HEK293T (cell line): ENCODE data around the gene CUX1.

Experiments
- CTCF ChIA-PET: fragments of 350-600 bp; formaldehyde crosslinking; extraction: SDS; loops from one replicate; lab custom pipeline; 2021; ENCODE audit warnings: antibody characterized with exemption, inconsistent platforms; lab: Yijun Ruan, JAX
- POLR2A ChIA-PET: fragments of 350-600 bp; formaldehyde crosslinking; extraction: SDS; loops from one replicate; lab custom pipeline; 2020; ENCODE audit warnings: antibody characterized with exemption, inconsistent platforms; lab: Yijun Ruan, JAX
- DNase-seq: peaks from one replicate; pipeline ENCODE4 v3.0.0; 2012; ENCODE audit warnings: mixed read lengths; ENCODE audit errors: extremely low spot score
- ARNT ChIP-seq: fragments of 450-650 bp; IDR thresholded peaks from 2 replicates; pipeline ENCODE4 v1.6.1; 2017; ENCODE audit warnings: mild to moderate bottlenecking
- BHLHE40 ChIP-seq: fragments of 450-650 bp; IDR thresholded peaks from 2 replicates; pipeline ENCODE4 v1.6.1; 2016; ENCODE audit warnings: mild to moderate bottlenecking, moderate library complexity, borderline replicate concordance
- CTBP1 ChIP-seq: fragments of 450-650 bp; IDR thresholded peaks from 2 replicates; pipeline ENCODE4 v1.6.1; 2016; ENCODE audit warnings: borderline replicate concordance
- ELF4 ChIP-seq: fragments of 450-650 bp; IDR thresholded peaks from 2 replicates; pipeline ENCODE4 v1.6.1; 2017; ENCODE audit warnings: antibody characterized with exemption
- FOXA1 ChIP-seq: fragments of 450-650 bp; IDR thresholded peaks from 2 replicates; pipeline ENCODE4 v1.6.1; 2016; ENCODE audit warnings: mild to moderate bottlenecking
- FOXK2 ChIP-seq: fragments of 450-650 bp; IDR thresholded peaks from 2 replicates; pipeline ENCODE4 v1.6.1; 2016; ENCODE audit warnings: mild to moderate bottlenecking
- FOXM1 ChIP-seq: fragments of 450-650 bp; IDR thresholded peaks from 2 replicates; pipeline ENCODE4 v1.6.1; 2017; ENCODE audit warnings: mild to moderate bottlenecking, borderline replicate concordance
- HDGF ChIP-seq: fragments of 450-650 bp; IDR thresholded peaks from 2 replicates; pipeline ENCODE4 v1.6.1; 2017; ENCODE audit warnings: antibody characterized with exemption, borderline replicate concordance
- L3MBTL2 ChIP-seq: fragments of 450-650 bp; conservative IDR thresholded peaks from 2 replicates; pipeline ENCODE4 v1.6.1; 2016; ENCODE audit warnings: mild to moderate bottlenecking
- LEF1 ChIP-seq: fragments of 450-650 bp; IDR thresholded peaks from 2 replicates; pipeline ENCODE4 v1.6.1; 2017; ENCODE audit warnings: mild to moderate bottlenecking, borderline replicate concordance
- NFRKB ChIP-seq: fragments of 450-650 bp; IDR thresholded peaks from 2 replicates; pipeline ENCODE4 v1.6.1; 2016; ENCODE audit warnings: mild to moderate bottlenecking, moderate library complexity
- PKNOX1 ChIP-seq: fragments of 450-650 bp; IDR thresholded peaks from 2 replicates; pipeline ENCODE4 v1.6.1; 2016
- SP1 ChIP-seq: fragments of 450-650 bp; IDR thresholded peaks from 2 replicates; pipeline ENCODE4 v1.6.1; 2017
- SUZ12 ChIP-seq: fragments of 450-650 bp; IDR thresholded peaks from 2 replicates; pipeline ENCODE4 v1.6.1; 2016; ENCODE audit warnings: mild to moderate bottlenecking
- TARDBP ChIP-seq: fragments of 450-650 bp; IDR thresholded peaks from 2 replicates; pipeline ENCODE4 v1.6.1; 2016
- ZNF384 ChIP-seq: fragments of 450-650 bp; IDR thresholded peaks from 2 replicates; pipeline ENCODE4 v1.6.1; 2016

The CUX1 gene

GRCh38 chr7:101935521-101936141 is 118.2 kb downstream of the CUX1 start:
- POLR2A ChIA-PET = no interaction called here
- no peak for TF ChIP-seq TARDBP
- TF ChIP-seq SUZ12 = no peak
- no peak for TF ChIP-seq PKNOX1
- TF ChIP-seq FOXA1 = no peak
- no peak for TF ChIP-seq SP1
- no peak for TF ChIP-seq HDGF
- no peak for TF ChIP-seq LEF1
- no peak for TF ChIP-seq ZNF384
- no peak for TF ChIP-seq ARNT
- no peak for TF ChIP-seq FOXK2
- TF ChIP-seq ELF4 = no peak
- TF ChIP-seq BHLHE40 = no peak
- TF ChIP-seq FOXM1 = no peak
- TF ChIP-seq L3MBTL2 = no peak
- no peak for TF ChIP-seq NFRKB
- TF ChIP-seq CTBP1 = no peak
- no peak for DNase-seq
- CTCF ChIA-PET = no interaction called here

- TF ChIP-seq ELF4 (no peak), LEF1 (no peak), CTBP1 (no peak), PKNOX1 (no peak), NFRKB (no peak), ZNF384 (no peak), FOXA1 (no peak), FOXM1 (no peak), ARNT (no peak), SP1 (no peak), FOXK2 (no peak), SUZ12 (no peak), L3MBTL2 (no peak)
- ChIA-PET CTCF (no interaction called here), POLR2A (no interaction called here)
- no peak for DNase-seq
These were observed 118.8 kb downstream of the CUX1 start for GRCh38 chr7:101936223-101936610.

- CTCF ChIA-PET = no interaction called here
- DNase-seq = no peak
- no peak for TF ChIP-seq ELF4
- no peak for TF ChIP-seq ARNT
- no peak for TF ChIP-seq SP1
- TF ChIP-seq NFRKB = no peak
- TF ChIP-seq TARDBP = no peak
- TF ChIP-seq PKNOX1 = no peak
- TF ChIP-seq ZNF384 = no peak
- POLR2A ChIA-PET = no interaction called here
These were observed 119.3 kb downstream of the CUX1 start for GRCh38 chr7:101936611-101937231.

- ChIA-PET CTCF (interaction anchor here (0.6 kb wide), 1 partner anchor 271 kb away, joined by 7 read pairs; no protein-coding TSS in a partner anchor), POLR2A (no interaction called here)
- TF ChIP-seq HDGF = no peak
- no peak for TF ChIP-seq ELF4
- no peak for TF ChIP-seq FOXM1
- no peak for TF ChIP-seq BHLHE40
- no peak for TF ChIP-seq TARDBP
- TF ChIP-seq PKNOX1 = no peak
- TF ChIP-seq FOXA1 = no peak
- TF ChIP-seq SP1 = no peak
- DNase-seq = no peak
These were observed 120.5 kb downstream of the CUX1 start for GRCh38 chr7:101937717-101938514.

- CTCF ChIA-PET = no interaction called here
- no peak for DNase-seq
- POLR2A ChIA-PET = no interaction called here
- no peak for TF ChIP-seq CTBP1
- TF ChIP-seq SUZ12 = no peak
- no peak for TF ChIP-seq ZNF384
- TF ChIP-seq BHLHE40 = no peak
- no peak for TF ChIP-seq L3MBTL2
- no peak for TF ChIP-seq SP1
- no peak for TF ChIP-seq ARNT
- TF ChIP-seq LEF1 = no peak
- no peak for TF ChIP-seq NFRKB
- TF ChIP-seq HDGF = no peak
- no peak for TF ChIP-seq ELF4
- TF ChIP-seq FOXM1 = no peak
- no peak for TF ChIP-seq TARDBP
- TF ChIP-seq PKNOX1 = no peak
- no peak for TF ChIP-seq FOXA1
- TF ChIP-seq FOXK2 = no peak
These were observed 121.8 kb downstream of the CUX1 start for GRCh38 chr7:101939136-101939695.
